HG02763 (cell line): ENCODE measurements around the gene NUDT1.

Experiments used
- ATAC-seq: cut with Tn5 transposase; IDR thresholded peaks from one replicate; pipeline ENCODE4 v1.9.1; 2021; ENCODE audit warnings: mild to moderate bottlenecking, moderate library complexity; ENCODE audit not compliant: unreplicated experiment

The NUDT1 gene

GRCh38 chr7:2295936-2296620 is 54.1 kb downstream of the NUDT1 start:
- ATAC-seq = no peak

GRCh38 chr7:2296832-2297231 is 54.8 kb downstream of the NUDT1 start:
- no peak for ATAC-seq

GRCh38 chr7:2299131-2299829 is 57.3 kb downstream of the NUDT1 start:
- peak; percentile 49 for ATAC-seq

GRCh38 chr7:2299870-2300512 is 58.0 kb downstream of the NUDT1 start:
- no peak for ATAC-seq
